ENCODE data around the gene ADAMTS7. TPM values are rescaled to one million over a fixed set of nuclear protein-coding genes. Genes with fewer than 3 reads are reported as not detected.
"Not testable (repeated sequence)": the region's sequence is repeated elsewhere in the genome, so short reads cannot be mapped to it uniquely, and the experiment has no call there.

ADAMTS7 gene
- total RNA-seq, 1 experiment from 2014 or later, result 12.0 TPM

DNA sequence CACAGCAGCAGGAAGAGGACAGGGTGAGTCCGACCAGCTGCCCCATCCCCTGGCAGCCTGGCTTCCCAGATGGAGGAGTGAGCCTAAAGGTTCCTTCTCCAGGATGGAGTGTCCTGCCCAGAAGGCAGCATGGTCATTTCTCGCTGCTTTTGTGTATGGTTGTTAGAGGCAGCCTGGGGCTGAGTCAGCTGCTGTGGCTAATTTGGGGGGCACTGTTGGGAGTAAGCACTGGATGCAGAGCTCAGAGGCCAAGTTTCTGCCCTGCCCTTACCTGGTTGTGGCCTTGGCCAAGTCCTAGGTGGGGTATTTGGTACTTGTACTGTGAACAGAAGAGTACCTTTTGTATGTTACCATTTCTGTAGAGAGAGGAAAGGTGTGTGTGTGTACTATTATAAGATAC, 78.6 kb downstream of the ADAMTS7 start (continued):
- TF ChIP-seq, protein P1, sequence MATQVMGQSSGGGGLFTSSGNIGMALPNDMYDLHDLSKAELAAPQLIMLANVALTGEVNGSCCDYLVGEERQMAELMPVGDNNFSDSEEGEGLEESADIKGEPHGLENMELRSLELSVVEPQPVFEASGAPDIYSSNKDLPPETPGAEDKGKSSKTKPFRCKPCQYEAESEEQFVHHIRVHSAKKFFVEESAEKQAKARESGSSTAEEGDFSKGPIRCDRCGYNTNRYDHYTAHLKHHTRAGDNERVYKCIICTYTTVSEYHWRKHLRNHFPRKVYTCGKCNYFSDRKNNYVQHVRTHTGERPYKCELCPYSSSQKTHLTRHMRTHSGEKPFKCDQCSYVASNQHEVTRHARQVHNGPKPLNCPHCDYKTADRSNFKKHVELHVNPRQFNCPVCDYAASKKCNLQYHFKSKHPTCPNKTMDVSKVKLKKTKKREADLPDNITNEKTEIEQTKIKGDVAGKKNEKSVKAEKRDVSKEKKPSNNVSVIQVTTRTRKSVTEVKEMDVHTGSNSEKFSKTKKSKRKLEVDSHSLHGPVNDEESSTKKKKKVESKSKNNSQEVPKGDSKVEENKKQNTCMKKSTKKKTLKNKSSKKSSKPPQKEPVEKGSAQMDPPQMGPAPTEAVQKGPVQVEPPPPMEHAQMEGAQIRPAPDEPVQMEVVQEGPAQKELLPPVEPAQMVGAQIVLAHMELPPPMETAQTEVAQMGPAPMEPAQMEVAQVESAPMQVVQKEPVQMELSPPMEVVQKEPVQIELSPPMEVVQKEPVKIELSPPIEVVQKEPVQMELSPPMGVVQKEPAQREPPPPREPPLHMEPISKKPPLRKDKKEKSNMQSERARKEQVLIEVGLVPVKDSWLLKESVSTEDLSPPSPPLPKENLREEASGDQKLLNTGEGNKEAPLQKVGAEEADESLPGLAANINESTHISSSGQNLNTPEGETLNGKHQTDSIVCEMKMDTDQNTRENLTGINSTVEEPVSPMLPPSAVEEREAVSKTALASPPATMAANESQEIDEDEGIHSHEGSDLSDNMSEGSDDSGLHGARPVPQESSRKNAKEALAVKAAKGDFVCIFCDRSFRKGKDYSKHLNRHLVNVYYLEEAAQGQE (IDR thresholded peaks at IDR 0.05; ENCODE audit: low read depth), result no peak
- TF ChIP-seq ZNF274 (IDR thresholded peaks at IDR 0.05; ENCODE audit: low read depth, low read length), result no peak

DNA sequence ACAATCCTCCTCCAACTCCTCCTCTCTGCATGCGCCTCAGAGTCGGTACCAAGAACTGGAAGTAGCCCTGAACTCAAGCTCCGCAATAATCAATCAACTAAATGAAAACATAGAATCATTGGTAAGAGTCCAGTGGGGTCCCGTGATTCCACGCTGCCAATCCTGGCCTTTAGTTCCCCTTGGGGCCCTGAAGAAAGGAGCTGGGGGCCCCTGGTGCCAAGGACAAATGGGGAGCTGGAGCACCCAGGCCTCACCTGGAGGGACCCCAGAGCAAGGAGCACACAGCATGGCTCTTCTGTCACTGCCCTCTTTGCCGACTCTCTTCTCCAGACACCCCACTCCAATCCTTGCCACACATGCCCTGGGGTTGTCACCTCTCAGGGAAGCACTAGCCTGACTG, 80.3 kb downstream of the ADAMTS7 start:
- TF ChIP-seq SP1 (IDR thresholded peaks at IDR 0.05; ENCODE audit: low read depth) (no peak), CEBPB (IDR thresholded peaks at IDR 0.05; ENCODE audit: low read depth) (no peak), TCF7L2 (IDR thresholded peaks at IDR 0.05; ENCODE audit: borderline replicate concordance, extremely low read depth, insufficient read depth, insufficient read length) (no peak)
- TF ChIP-seq, protein P1 (IDR thresholded peaks at IDR 0.05; ENCODE audit: low read depth), result no peak
- TF ChIP-seq, protein P2, sequence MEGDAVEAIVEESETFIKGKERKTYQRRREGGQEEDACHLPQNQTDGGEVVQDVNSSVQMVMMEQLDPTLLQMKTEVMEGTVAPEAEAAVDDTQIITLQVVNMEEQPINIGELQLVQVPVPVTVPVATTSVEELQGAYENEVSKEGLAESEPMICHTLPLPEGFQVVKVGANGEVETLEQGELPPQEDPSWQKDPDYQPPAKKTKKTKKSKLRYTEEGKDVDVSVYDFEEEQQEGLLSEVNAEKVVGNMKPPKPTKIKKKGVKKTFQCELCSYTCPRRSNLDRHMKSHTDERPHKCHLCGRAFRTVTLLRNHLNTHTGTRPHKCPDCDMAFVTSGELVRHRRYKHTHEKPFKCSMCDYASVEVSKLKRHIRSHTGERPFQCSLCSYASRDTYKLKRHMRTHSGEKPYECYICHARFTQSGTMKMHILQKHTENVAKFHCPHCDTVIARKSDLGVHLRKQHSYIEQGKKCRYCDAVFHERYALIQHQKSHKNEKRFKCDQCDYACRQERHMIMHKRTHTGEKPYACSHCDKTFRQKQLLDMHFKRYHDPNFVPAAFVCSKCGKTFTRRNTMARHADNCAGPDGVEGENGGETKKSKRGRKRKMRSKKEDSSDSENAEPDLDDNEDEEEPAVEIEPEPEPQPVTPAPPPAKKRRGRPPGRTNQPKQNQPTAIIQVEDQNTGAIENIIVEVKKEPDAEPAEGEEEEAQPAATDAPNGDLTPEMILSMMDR (IDR thresholded peaks at IDR 0.05 in 2 of 3, conservative IDR thresholded peaks at IDR 0.05 in 1 of 3; ENCODE audit: borderline replicate concordance in 1 of 3, insufficient read depth in 1 of 3, low read depth in 2 of 3, low read length in 2 of 3), result no peak

DNA sequence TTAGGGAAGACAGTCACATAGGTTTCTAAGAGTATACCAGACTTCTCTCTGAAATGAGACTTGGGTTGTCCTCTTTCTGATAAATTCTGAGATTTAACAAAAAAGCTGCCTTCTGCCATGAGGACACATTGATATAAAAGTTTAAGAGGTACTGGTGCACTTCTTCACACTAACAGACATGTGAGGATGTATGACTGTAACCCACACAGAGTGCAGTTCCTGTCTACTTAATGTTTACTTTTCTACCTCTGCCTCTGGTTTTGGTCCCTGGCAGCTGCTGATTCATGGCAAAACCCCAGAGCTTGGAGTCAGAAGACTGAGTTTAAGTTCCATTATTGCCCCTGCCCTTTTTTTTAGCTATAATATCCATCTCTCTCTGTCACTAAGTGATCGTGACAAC, 82.8 kb downstream of the ADAMTS7 start:
- H3K9ac ChIP-seq (ENCODE audit: low read length); H3K79me2 ChIP-seq (ENCODE audit: insufficient read depth, low read length); ATAC-seq; H2AFZ ChIP-seq (ENCODE audit: low read depth, low read length, poor library complexity, severe bottlenecking); H3K4me3 ChIP-seq (replicated peaks in 1 of 2; ENCODE audit: low read depth in 1 of 2, low read length in 2 of 2); BruUV-seq (replicated peaks); H4K20me1 ChIP-seq (ENCODE audit: insufficient read depth); H3K4me2 ChIP-seq (ENCODE audit: low read length); H3K27me3 ChIP-seq (ENCODE audit: insufficient read depth, low read length); DNase-seq (ENCODE audit: low read depth, low spot score); intact Hi-C loops (cut with micrococcal nuclease); H3K36me3 ChIP-seq (ENCODE audit: control insufficient read depth in 1 of 2, insufficient read depth in 2 of 2, low read length in 2 of 2); H3K27ac ChIP-seq (ENCODE audit: low read depth, low read length); H3K9me3 ChIP-seq (ENCODE audit: control insufficient read depth in 1 of 2, insufficient read depth in 1 of 2, low read depth in 1 of 2, low read length in 2 of 2); RAD21 ChIA-PET (ENCODE audit: low non-redundant PET in 1 of 2, low total read pairs in 2 of 2, uncharacterized antibody in 2 of 2, unreplicated experiment in 2 of 2); H3K9me2 ChIP-seq (ENCODE audit: insufficient read depth): not testable (repeated sequence)
- ChIA-PET POLR2A (interaction anchor here (1.9 kb wide), 1 partner anchor 12 kb away, joined by 4 read pairs; no protein-coding TSS in a partner anchor), CTCF (interaction anchor here (2.0 kb wide), 1 partner anchor 10 kb away, joined by 7 read pairs; no protein-coding TSS in a partner anchor)
- H3K4me1 ChIP-seq (ENCODE audit: control insufficient read depth in 1 of 2, insufficient read depth in 2 of 2, low read length in 2 of 2), result peaks cover 0 to 12% of the 10 kb centered on the region in 2 experiments; a peak in 1 of 4 replicates

More for the DNA sequence above, 80.3 kb downstream of the ADAMTS7 start:
- Histone ChIP-seq H3K4me1 (ENCODE audit: control insufficient read depth in 1 of 2, insufficient read depth in 2 of 2, low read length in 2 of 2) (peaks cover 0 to 12% of the 10 kb centered on the region in 2 experiments; a peak in 1 of 4 replicates), H2AFZ (ENCODE audit: low read depth, low read length, poor library complexity, severe bottlenecking) (no peak overlapping the region), H3K4me2 (ENCODE audit: low read length) (no peak overlapping the region), H3K9ac (ENCODE audit: low read length) (no peak overlapping the region), H3K27me3 (ENCODE audit: insufficient read depth, low read length) (no peaks in the 10 kb centered on the region), H3K4me3 (replicated peaks in 1 of 2; ENCODE audit: low read depth in 1 of 2, low read length in 2 of 2) (no peak overlapping the region), H3K9me2 (ENCODE audit: insufficient read depth) (no peaks in the 10 kb centered on the region), H3K36me3 (ENCODE audit: control insufficient read depth in 1 of 2, insufficient read depth in 2 of 2, low read length in 2 of 2) (no peaks in the 10 kb centered on the region), H4K20me1 (ENCODE audit: insufficient read depth) (no peaks in the 10 kb centered on the region), H3K27ac (ENCODE audit: low read depth, low read length) (no peak overlapping the region), H3K9me3 (ENCODE audit: control insufficient read depth in 1 of 2, insufficient read depth in 1 of 2, low read depth in 1 of 2, low read length in 2 of 2) (no peaks in the 10 kb centered on the region), H3K79me2 (ENCODE audit: insufficient read depth, low read length) (no peaks in the 10 kb centered on the region)
- ATAC-seq (no peak), DNase-seq (ENCODE audit: low read depth, low spot score) (no peak)
- ChIA-PET CTCF (no interaction called here), RAD21 (ENCODE audit: low non-redundant PET in 1 of 2, low total read pairs in 2 of 2, uncharacterized antibody in 2 of 2, unreplicated experiment in 2 of 2) (no interaction called here), POLR2A (no interaction called here)
- no TSS peak for BruUV-seq (replicated peaks)
- intact Hi-C loops (cut with micrococcal nuclease), result no loop called here

Data from HCT116 (cell line).